ENCODE data around the gene RPS14. TPM values are rescaled to one million over a fixed set of nuclear protein-coding genes. Genes with fewer than 3 reads are reported as not detected.

The RPS14 gene
- total and polyA plus RNA-seq, 9 of the 15 experiments (the other 6 are each of a cell fraction or from before 2014, with no cell fraction given), result 1,824 to 5,983 (median 3,017) TPM

DNA sequence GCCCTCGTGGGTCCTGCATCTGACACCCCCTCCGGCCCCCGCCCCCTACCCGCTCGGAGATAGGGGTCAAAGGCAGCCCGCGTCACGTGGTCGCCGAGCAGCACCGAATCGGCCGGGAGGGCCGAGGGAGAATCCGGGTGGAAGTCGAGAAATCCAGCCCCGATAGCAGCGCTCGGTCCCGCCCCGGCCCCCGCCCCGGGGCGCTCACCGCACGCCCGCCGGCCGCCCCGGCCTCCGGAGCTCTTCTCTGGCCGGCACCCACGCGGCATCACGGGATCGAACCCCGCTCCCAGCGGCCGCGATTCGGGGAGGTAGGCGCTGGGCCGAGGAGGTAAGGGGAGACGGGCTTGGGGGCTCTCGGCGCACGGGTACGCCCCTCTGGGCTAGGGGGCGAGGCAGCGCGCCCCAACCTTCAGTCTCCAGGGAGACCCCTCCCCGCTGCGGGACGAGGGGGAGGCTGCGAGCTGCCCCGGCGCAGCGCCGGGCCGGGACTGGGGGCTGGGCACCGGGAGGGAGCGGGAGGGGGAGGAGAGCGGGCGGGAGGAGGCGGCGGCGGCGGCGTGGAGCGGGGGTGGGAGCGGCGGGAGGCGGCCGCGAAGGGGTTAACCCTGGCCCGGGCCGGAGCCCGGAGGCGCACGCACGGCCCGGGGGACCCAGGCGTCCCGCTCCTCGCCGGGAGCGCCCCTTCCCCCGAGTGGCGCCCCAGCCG is 36.3 kb upstream of the RPS14 start (continued):
- TF ChIP-seq E2F1 (CRISPR knock-in tag; IDR thresholded peaks at IDR 0.05) (no peak), SNAPC5 (CRISPR knock-in tag; IDR thresholded peaks at IDR 0.05) (no peak), TEAD1 (CRISPR knock-in tag; IDR thresholded peaks at IDR 0.05) (peak in 1 of 2 experiments; percentile 37; a peak in 1 of 4 replicates), MAX (CRISPR knock-in tag; IDR thresholded peaks at IDR 0.05) (peak; percentile 44; the same call in 1 of the 2 replicates), TCF7 (IDR thresholded peaks at IDR 0.05; ENCODE audit: borderline replicate concordance) (no peak), RUNX1 (IDR thresholded peaks at IDR 0.05; ENCODE audit: low read depth) (no peak), USF2 (CRISPR knock-in tag; IDR thresholded peaks at IDR 0.05) (peak; percentile 92), KDM2B (CRISPR knock-in tag; IDR thresholded peaks at IDR 0.05) (0 out of 2 replicates have a peak, but pooled peaks have one; percentile 69), TOE1 (IDR thresholded peaks at IDR 0.05; ENCODE audit: borderline replicate concordance) (peak; percentile 65; the same call in 1 of the 2 replicates), TOE1 (CRISPR knock-in tag; IDR thresholded peaks at IDR 0.05; ENCODE audit: borderline replicate concordance, low read depth) (no peak), ZNF12 (CRISPR knock-in tag; IDR thresholded peaks at IDR 0.05) (no peak), CBFB (CRISPR knock-in tag; IDR thresholded peaks at IDR 0.05) (no peak), ZNF232 (CRISPR knock-in tag; IDR thresholded peaks at IDR 0.05) (no peak), ARID2 (IDR thresholded peaks at IDR 0.05) (no peak), ZFX (CRISPR knock-in tag; IDR thresholded peaks at IDR 0.05) (peak; percentile 77), PRPF4 (IDR thresholded peaks at IDR 0.05; ENCODE audit: insufficient read depth, low read depth, low read length, poor library complexity, severe bottlenecking) (peak; percentile 68), LARP7 (IDR thresholded peaks at IDR 0.05) (no peak), ETV5 (CRISPR knock-in tag; IDR thresholded peaks at IDR 0.05; ENCODE audit: low read depth) (no peak), IRF1 (CRISPR knock-in tag; IDR thresholded peaks at IDR 0.05; ENCODE audit: borderline replicate concordance) (no peak), GATA2 (CRISPR knock-in tag; IDR thresholded peaks at IDR 0.05) (no peak), MEIS2 (IDR thresholded peaks at IDR 0.05; ENCODE audit: partially characterized antibody) (no peak)
- TF ChIP-seq, protein P1, sequence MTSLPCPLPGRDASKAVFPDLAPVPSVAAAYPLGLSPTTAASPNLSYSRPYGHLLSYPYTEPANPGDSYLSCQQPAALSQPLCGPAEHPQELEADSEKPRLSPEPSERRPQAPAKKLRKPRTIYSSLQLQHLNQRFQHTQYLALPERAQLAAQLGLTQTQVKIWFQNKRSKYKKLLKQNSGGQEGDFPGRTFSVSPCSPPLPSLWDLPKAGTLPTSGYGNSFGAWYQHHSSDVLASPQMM (CRISPR knock-in tag; IDR thresholded peaks at IDR 0.05), result no peak
- TF ChIP-seq, protein P2, sequence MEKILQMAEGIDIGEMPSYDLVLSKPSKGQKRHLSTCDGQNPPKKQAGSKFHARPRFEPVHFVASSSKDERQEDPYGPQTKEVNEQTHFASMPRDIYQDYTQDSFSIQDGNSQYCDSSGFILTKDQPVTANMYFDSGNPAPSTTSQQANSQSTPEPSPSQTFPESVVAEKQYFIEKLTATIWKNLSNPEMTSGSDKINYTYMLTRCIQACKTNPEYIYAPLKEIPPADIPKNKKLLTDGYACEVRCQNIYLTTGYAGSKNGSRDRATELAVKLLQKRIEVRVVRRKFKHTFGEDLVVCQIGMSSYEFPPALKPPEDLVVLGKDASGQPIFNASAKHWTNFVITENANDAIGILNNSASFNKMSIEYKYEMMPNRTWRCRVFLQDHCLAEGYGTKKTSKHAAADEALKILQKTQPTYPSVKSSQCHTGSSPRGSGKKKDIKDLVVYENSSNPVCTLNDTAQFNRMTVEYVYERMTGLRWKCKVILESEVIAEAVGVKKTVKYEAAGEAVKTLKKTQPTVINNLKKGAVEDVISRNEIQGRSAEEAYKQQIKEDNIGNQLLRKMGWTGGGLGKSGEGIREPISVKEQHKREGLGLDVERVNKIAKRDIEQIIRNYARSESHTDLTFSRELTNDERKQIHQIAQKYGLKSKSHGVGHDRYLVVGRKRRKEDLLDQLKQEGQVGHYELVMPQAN (IDR thresholded peaks at IDR 0.05; ENCODE audit: borderline replicate concordance), result no peak
